GM19023 (cell line): ENCODE data around the gene DPP6.

Source experiments
- ATAC-seq: cut with Tn5 transposase; IDR thresholded peaks from one replicate; pipeline ENCODE4 v1.9.1; 2021; ENCODE audit warnings: mild to moderate bottlenecking, moderate library complexity; ENCODE audit not compliant: unreplicated experiment

DPP6 gene

GRCh38 chr7:154844955-154845354, 792.8 kb downstream of the DPP6 start:
- no peak for ATAC-seq

GRCh38 chr7:154848464-154848863, 796.3 kb downstream of the DPP6 start:
- no peak for ATAC-seq

- no peak for ATAC-seq
Observed at GRCh38 chr7:154852205-154852604, 800.0 kb downstream of the DPP6 start.

GRCh38 chr7:154853063-154853726, 801.0 kb downstream of the DPP6 start:
- ATAC-seq, result no peak

- ATAC-seq, result no peak
Observed at GRCh38 chr7:154853727-154854095, 801.5 kb downstream of the DPP6 start.

GRCh38 chr7:154854836-154855235, 802.6 kb downstream of the DPP6 start:
- ATAC-seq, result no peak

- ATAC-seq, result no peak
Observed at GRCh38 chr7:154855366-154855765, 803.2 kb downstream of the DPP6 start.

GRCh38 chr7:154856733-154857132, 804.5 kb downstream of the DPP6 start:
- no peak for ATAC-seq

- no peak for ATAC-seq
Observed at GRCh38 chr7:154857240-154857639, 805.0 kb downstream of the DPP6 start.

GRCh38 chr7:154857728-154858681, 805.8 kb downstream of the DPP6 start:
- ATAC-seq, result no peak

- ATAC-seq, result no peak
Observed at GRCh38 chr7:154858836-154859537, 806.8 kb downstream of the DPP6 start.

- no peak for ATAC-seq
Observed at GRCh38 chr7:154859747-154860620, 807.8 kb downstream of the DPP6 start.

GRCh38 chr7:154860621-154861375, 808.6 kb downstream of the DPP6 start:
- ATAC-seq, result no peak

- ATAC-seq, result no peak
Observed at GRCh38 chr7:154861589-154861988, 809.4 kb downstream of the DPP6 start.

GRCh38 chr7:154862153-154862791, 810.1 kb downstream of the DPP6 start:
- ATAC-seq, result no peak

GRCh38 chr7:154863766-154864522, 811.7 kb downstream of the DPP6 start:
- ATAC-seq, result no peak

GRCh38 chr7:154864523-154864891, 812.3 kb downstream of the DPP6 start:
- ATAC-seq, result no peak

GRCh38 chr7:154865984-154866685, 813.9 kb downstream of the DPP6 start:
- no peak for ATAC-seq
